Suppressor macrophage treated with lipopolysaccharide for 4 hours (primary cell): ENCODE results near the gene CPED1.
"Not testable (repeated sequence)": the region's sequence is repeated elsewhere in the genome, so short reads cannot be mapped to it uniquely, and the experiment has no call there.

Experiments used
- DNase-seq: peaks from one replicate; pipeline ENCODE4 v3.0.0-alpha.2; 2020

Gene CPED1

GRCh38 chr7:121102619-121103018 is 114.1 kb downstream of the CPED1 start:
- DNase-seq: no peak

DNA sequence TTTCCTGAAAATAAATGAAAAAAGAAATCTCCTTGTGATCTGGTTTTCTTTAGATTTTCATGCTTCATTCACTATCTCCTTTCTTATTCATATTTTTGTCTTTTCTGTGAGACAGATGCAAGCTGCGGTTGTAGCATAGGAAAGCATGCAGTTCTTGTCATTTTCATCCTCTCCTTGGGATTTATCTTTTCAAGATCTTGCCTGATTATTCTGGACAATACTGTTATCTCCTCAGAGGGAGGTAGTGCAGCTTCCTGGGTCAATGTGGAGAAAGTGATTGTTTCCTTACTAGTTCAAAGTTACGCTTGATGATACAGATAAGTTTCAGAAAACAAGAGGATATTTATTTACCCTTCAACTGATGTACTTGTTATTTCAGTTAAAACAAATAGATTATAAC is 114.6 kb downstream of the CPED1 start:
- DNase-seq: no peak

DNA sequence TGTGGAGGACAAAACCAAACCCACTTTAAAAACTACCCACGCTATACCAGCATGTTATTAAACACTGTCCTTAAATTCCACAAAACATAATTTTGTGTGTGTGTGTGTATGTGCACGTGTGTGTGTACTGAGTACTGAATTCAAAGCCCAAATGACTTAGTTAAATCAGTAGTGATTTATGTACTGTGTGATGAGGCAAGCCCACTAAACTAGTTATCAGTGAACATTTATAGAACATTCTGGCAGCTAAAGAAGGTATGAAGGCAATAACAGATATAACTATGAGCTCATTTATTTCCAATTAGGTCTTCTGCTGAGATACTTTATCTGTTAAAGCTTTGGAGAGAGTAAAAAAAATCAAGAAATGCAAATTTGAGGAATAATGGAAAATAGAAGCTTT is 115.1 kb downstream of the CPED1 start:
- DNase-seq: no peak

DNA sequence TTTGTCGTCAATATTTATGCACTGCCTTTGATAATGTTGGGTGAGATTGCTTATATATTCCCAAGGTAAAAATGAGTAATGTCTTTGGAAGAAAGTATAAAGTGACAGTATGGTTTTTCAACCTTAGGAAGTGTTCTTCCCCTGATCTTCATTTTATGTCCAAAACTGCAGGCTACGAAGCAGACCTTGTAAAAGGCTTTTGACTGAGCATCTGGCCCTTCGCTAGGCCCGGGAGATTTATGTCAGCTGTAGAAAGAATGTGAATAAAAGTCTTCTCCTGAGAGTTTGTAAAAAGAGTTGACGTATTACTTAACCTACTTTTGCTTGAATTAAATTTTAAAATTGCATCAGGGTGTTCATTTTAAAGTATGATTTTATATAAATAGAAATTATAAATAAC is 116.8 kb downstream of the CPED1 start:
- DNase-seq: no peak

DNA sequence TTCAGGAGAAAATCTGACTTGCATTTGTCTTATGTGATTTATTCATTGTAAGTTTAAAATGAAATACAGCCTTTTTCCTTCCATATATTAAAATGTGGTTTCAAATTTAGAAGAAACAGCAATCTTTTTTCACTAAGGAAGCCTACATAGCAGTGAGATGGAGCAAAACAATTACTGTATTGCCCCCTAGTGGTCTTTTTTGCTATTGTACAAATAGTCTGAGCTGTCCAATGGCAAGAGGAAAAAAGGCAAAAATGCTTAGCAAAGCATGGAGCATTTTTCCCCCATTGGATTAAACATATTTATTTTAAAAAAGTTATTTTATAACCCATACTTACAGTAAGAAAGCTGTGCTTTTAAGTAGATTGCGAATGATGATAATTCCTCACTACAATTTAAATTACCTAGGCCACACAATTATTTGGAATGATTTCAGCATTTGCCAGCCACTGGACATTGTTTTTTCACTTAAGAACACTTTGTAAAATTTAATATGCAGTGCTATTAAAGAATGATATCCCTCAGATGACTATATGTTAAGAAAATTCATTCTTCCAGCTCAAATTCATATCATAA is 119.5 kb downstream of the CPED1 start:
- DNase-seq: peak; percentile 83

DNA sequence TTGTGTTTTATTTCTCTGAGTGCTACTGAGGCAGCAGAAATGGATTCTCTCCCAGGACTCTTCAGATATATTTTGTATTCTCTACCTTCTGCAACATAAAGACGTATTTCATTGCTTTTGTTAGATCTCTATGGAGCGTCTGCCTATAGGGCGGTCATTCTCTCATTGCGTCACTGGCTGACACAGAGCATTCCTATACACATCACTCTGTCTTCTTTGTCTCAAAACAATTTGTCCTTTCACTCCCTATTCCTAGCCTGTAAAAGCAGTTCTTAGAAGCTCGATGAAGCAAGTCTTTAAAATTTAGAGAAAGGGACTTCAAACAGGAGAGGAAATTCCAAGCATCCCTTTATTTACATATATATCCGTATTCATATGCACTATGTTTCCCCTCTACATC is 120.6 kb downstream of the CPED1 start:
- no peak for DNase-seq

DNA sequence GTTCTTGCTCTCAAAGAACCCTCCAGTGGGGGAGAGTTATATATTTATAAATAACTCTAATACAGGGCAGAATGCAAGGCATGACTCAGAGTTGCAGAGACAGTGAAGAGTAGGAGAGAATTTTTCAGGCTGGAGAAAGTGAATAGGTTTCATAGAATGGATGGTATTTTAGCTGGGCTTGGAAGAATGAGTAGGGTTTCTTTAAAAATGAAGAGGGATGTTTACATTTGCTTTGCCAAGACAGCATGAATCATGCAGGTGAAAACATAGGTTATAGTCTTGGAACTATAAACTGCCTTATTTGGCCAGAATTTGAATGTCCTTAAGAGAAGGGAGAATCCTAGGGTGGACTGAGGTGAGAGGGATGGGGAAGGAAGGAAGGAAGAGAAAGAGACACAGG is 124.8 kb downstream of the CPED1 start:
- DNase-seq: no peak

GRCh38 chr7:121116396-121116795 is 127.9 kb downstream of the CPED1 start:
- DNase-seq: no peak

- no peak for DNase-seq
These were observed 130.5 kb downstream of the CPED1 start for GRCh38 chr7:121119047-121119446.

GRCh38 chr7:121123032-121123431 is 134.5 kb downstream of the CPED1 start:
- no peak for DNase-seq

- not testable (repeated sequence) for DNase-seq
These were observed 136.9 kb downstream of the CPED1 start for GRCh38 chr7:121125454-121125853.

DNA sequence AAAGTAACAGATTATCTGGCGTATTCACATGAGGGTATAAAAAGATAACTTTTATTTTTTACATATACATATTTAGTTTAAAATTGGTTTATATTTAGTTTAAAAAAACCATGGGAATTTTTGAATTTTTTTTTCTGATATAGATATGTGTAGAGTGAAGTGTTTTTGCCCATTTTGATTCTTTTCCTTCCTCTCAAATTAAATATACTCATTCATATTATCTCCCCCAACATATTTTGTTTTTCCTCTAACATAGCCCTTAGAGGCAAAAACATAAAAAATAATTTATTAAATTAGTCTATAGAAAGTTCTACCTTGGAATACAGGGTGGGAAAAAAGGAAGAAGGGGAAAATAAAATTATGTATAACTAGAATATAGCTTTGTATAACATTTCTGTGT is 137.7 kb downstream of the CPED1 start:
- no peak for DNase-seq

- DNase-seq: no peak
These were observed 138.5 kb downstream of the CPED1 start for GRCh38 chr7:121126801-121127534.

DNA sequence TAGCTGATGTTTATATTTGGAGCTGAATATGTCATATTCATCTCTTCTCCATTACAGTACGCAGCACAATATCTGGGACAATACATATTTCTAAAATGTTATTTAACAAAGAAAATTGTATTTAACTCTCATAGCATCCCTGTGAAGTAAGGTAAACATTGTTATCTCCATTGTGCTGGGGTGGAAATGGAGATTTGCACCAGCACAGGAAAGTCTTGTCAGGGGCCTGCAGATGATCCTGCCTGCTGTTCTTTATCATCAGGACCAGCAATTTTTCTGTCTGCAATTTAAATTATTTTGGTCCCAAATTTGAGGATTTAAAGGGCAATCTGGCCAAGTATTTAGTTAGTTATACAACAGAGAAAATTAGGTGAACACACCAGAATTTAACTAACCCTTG is 144.4 kb downstream of the CPED1 start:
- no peak for DNase-seq

DNA sequence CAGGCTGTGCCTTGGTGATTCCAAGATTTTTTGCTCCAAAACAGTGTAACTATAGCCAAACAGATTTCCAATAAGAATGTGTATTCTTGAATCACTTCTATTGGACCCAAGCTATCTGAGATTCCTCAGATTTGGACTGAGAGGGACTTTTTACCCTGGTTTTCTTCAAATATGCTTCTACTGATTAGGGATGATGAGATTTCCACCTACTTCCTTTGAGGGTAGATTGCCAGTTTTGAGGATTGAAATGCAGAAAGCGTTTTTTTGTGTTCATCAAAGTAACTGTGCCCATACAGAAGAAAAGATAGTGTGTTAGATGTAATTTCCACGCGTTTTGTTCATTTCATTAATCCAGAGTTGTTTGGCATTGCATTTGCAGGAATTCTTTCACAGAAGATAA is 144.9 kb downstream of the CPED1 start:
- no peak for DNase-seq

- DNase-seq: no peak
These were observed 149.1 kb downstream of the CPED1 start for GRCh38 chr7:121137580-121137979.

- DNase-seq: peak; percentile 20
These were observed 149.9 kb downstream of the CPED1 start for GRCh38 chr7:121138262-121138933.

DNA sequence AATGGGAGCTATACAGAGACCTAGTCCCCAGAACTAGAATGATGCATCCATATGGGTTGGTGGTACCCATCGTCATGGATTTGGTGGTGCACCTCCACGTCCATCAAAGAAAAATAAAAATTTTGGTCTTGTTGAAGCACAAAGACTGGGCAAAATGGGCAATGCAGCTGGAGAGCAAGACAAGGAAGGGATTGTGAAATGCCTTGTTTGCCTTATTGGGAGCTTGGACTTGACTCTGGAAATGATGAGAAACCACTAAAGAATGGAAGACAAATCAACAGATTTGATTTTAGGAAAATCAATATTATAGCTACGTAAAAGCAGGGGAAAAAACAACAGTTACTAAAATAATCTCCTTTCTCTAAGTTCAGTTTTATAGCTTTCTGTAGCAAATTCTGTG is 150.9 kb downstream of the CPED1 start:
- no peak for DNase-seq

DNA sequence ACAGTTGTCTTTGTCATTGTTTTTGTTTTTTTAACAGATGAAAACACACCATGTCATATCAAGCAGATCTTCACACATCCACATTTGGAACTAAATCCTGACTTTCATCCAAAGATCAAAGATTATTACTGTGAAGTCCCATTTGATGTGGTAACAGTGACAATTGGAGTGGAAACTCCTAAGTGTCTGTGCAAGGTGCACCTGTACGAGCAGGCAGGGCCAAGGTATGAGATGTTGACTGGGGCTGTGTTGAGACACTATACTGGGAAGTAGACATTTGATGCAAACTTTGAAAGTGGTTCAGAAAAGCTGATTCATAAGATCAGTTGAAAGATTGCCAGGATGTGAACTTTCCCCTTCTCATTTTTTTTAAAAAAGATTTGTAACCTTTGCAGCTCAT is 152.3 kb downstream of the CPED1 start:
- DNase-seq: no peak

GRCh38 chr7:121151774-121152221 is 163.3 kb downstream of the CPED1 start:
- DNase-seq: no peak

GRCh38 chr7:121153411-121153810 is 164.9 kb downstream of the CPED1 start:
- no peak for DNase-seq

DNA sequence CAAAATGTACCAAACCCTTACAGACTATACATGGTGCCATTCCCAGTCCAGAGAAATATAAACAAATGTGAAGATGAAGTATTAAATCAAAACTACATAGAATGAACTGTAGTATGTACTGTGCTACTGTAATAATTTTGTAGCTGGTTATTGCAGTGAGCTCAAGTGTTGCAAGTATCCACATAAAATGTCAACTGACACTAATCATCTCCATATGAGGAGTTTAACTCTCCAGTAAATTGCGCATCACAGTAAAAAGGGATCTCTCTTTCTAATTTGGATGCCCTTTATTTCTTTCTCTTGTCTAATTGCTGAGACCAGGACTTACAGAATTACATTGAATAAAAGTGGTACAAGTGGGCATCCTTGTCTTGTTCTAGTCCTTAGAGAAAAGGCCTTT is 165.5 kb downstream of the CPED1 start:
- DNase-seq: no peak

DNA sequence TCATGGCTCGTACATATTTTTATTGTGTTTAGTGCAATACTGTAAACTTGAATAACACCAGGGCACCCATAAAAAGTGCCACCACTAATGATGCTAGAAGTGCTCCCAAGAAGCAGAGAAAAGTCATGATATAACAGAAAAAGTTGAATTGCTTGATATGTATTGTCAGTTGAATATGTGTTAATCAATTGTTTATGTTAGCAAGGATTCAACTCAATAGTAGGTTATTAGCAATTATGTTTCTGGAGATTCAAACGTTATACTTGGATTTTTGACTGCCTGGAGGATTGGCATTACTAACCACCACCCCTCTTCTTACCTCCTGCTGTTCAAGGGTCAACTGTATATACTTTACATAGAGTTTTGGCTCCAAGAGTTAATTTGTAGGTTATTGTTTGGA is 168.3 kb downstream of the CPED1 start:
- DNase-seq: no peak

GRCh38 chr7:121157341-121157751 is 168.8 kb downstream of the CPED1 start:
- no peak for DNase-seq
